ENCODE data around the gene ACMSD.

Gene ACMSD

GRCh38 chr2:134932864-134933526 lies 94.6 kb downstream of the ACMSD start:
- Histone ChIP-seq H3K4me3 (ENCODE audit: low read depth, low read length) (no peak overlapping the region), H3K9me3 (ENCODE audit: severe bottlenecking) (no peaks in the 10 kb centered on the region), H3K27ac (no peak overlapping the region), H3K36me3 (peaks cover 14% of the 10 kb centered on the region), H3K27me3 (ENCODE audit: insufficient read depth, low read depth, severe bottlenecking) (no peaks in the 10 kb centered on the region)
- DNase-seq: no peak
- TF ChIP-seq, protein P1, sequence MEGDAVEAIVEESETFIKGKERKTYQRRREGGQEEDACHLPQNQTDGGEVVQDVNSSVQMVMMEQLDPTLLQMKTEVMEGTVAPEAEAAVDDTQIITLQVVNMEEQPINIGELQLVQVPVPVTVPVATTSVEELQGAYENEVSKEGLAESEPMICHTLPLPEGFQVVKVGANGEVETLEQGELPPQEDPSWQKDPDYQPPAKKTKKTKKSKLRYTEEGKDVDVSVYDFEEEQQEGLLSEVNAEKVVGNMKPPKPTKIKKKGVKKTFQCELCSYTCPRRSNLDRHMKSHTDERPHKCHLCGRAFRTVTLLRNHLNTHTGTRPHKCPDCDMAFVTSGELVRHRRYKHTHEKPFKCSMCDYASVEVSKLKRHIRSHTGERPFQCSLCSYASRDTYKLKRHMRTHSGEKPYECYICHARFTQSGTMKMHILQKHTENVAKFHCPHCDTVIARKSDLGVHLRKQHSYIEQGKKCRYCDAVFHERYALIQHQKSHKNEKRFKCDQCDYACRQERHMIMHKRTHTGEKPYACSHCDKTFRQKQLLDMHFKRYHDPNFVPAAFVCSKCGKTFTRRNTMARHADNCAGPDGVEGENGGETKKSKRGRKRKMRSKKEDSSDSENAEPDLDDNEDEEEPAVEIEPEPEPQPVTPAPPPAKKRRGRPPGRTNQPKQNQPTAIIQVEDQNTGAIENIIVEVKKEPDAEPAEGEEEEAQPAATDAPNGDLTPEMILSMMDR (IDR thresholded peaks at IDR 0.05; ENCODE audit: low read depth, low read length): no peak

DNA sequence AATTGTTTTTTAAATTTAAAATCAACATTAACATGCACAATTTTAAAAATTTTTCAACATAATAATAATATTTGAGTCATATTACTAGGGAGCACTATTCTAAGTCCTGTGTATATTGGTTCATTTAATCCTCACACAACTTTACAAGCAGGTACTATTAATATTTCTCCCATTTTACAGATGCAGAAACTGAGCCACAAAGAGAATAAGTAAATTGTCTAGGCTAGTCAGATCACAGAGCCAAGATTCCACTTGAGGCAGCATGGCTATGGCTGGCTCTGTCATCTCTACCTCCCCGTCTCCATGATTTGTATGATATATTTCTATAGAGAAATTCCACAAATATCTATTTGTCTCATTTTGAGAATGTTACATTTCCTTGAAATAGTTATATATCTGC lies 95.3 kb downstream of the ACMSD start:
- no peak overlapping the region for H3K4me3 ChIP-seq (ENCODE audit: low read depth, low read length)
- no peak for DNase-seq
- no peak overlapping the region for H3K27ac ChIP-seq
- H3K9me3 ChIP-seq (ENCODE audit: severe bottlenecking): no peaks in the 10 kb centered on the region
- TF ChIP-seq, protein P1 (IDR thresholded peaks at IDR 0.05; ENCODE audit: low read depth, low read length): no peak
- peaks cover 22% of the 10 kb centered on the region for H3K36me3 ChIP-seq
- no peaks in the 10 kb centered on the region for H3K27me3 ChIP-seq (ENCODE audit: insufficient read depth, low read depth, severe bottlenecking)

GRCh38 chr2:134934150-134934549 lies 95.7 kb downstream of the ACMSD start:
- Histone ChIP-seq H3K36me3 (peaks cover 26% of the 10 kb centered on the region), H3K4me3 (ENCODE audit: low read depth, low read length) (no peak overlapping the region), H3K27me3 (ENCODE audit: insufficient read depth, low read depth, severe bottlenecking) (no peaks in the 10 kb centered on the region), H3K9me3 (ENCODE audit: severe bottlenecking) (no peaks in the 10 kb centered on the region), H3K27ac (no peak overlapping the region)
- DNase-seq: no peak
- TF ChIP-seq, protein P1 (IDR thresholded peaks at IDR 0.05; ENCODE audit: low read depth, low read length): no peak

GRCh38 chr2:134934641-134935040 lies 96.2 kb downstream of the ACMSD start:
- Histone ChIP-seq H3K36me3 (peaks cover 29% of the 10 kb centered on the region), H3K27ac (no peak overlapping the region), H3K9me3 (ENCODE audit: severe bottlenecking) (no peaks in the 10 kb centered on the region), H3K4me3 (ENCODE audit: low read depth, low read length) (no peak overlapping the region), H3K27me3 (ENCODE audit: insufficient read depth, low read depth, severe bottlenecking) (no peaks in the 10 kb centered on the region)
- TF ChIP-seq, protein P1 (IDR thresholded peaks at IDR 0.05; ENCODE audit: low read depth, low read length): no peak
- no peak for DNase-seq

DNA sequence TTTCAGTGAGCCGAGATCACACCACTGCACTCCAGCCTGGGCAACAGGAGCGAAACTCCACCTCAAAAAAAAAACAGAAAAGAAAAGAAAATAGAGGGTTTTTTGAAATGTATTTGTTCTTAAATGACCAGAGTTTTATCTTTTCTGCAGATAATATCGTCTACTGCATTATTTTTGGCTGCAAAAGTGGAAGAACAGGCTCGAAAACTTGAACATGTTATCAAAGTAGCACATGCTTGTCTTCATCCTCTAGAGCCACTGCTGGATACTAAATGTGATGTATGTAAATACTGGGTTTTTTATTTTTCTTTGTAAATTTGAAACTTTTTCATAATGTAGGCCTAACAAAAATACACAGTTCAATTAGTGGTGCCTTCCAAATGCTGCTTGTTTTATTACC lies 98.3 kb downstream of the ACMSD start:
- no peak overlapping the region for H3K4me3 ChIP-seq (ENCODE audit: low read depth, low read length)
- DNase-seq: no peak
- H3K36me3 ChIP-seq: peaks cover 49% of the 10 kb centered on the region
- no peaks in the 10 kb centered on the region for H3K27me3 ChIP-seq (ENCODE audit: insufficient read depth, low read depth, severe bottlenecking)
- H3K27ac ChIP-seq: no peak overlapping the region
- TF ChIP-seq, protein P1 (IDR thresholded peaks at IDR 0.05; ENCODE audit: low read depth, low read length): no peak
- H3K9me3 ChIP-seq (ENCODE audit: severe bottlenecking): no peaks in the 10 kb centered on the region

GRCh38 chr2:134943540-134943939 lies 105.1 kb downstream of the ACMSD start:
- H3K27me3 ChIP-seq (ENCODE audit: insufficient read depth, low read depth, severe bottlenecking): no peaks in the 10 kb centered on the region
- no peaks in the 10 kb centered on the region for H3K9me3 ChIP-seq (ENCODE audit: severe bottlenecking)
- TF ChIP-seq, protein P1 (IDR thresholded peaks at IDR 0.05; ENCODE audit: low read depth, low read length): no peak
- DNase-seq: no peak
- no peak overlapping the region for H3K4me3 ChIP-seq (ENCODE audit: low read depth, low read length)
- H3K27ac ChIP-seq: no peak overlapping the region
- H3K36me3 ChIP-seq: peaks cover 69% of the 10 kb centered on the region
